SK-N-SH treated with all-trans-retinoic acid at 6 μM for 48 hours (cell line): ENCODE results near the gene OR6K2.

ENCODE experiments used
- CSDC2 ChIP-seq: fragments of 250-450 bp; sonication (Bioruptor Pico); IDR thresholded peaks from 2 replicates; pipeline ENCODE4 v1.5.0; 2020; ENCODE audit warnings: mild to moderate bottlenecking, moderate library complexity
- POU6F1 ChIP-seq: fragments of 250-450 bp; sonication (Bioruptor Pico); IDR thresholded peaks from 2 replicates; pipeline ENCODE4 v1.8.0; 2021; ENCODE audit warnings: low read depth, mild to moderate bottlenecking, moderate library complexity, borderline replicate concordance
- RARB ChIP-seq: fragments of 250-450 bp; sonication (Bioruptor Pico); IDR thresholded peaks from 2 replicates; pipeline ENCODE4 v1.8.0; 2021; ENCODE audit warnings: mild to moderate bottlenecking, moderate library complexity
- TCF4 ChIP-seq: fragments of 250-450 bp; sonication (Bioruptor Pico); IDR thresholded peaks from 2 replicates; pipeline ENCODE4 v1.8.0; 2021; ENCODE audit warnings: mild to moderate bottlenecking, moderate library complexity, borderline replicate concordance
- TSHZ2 ChIP-seq: fragments of 250-450 bp; sonication (Bioruptor Pico); IDR thresholded peaks from 2 replicates; pipeline ENCODE4 v1.5.0; 2020; ENCODE audit warnings: mild to moderate bottlenecking, moderate library complexity
- ZC3H10 ChIP-seq: fragments of 250-450 bp; sonication (Bioruptor Pico); IDR thresholded peaks from 2 replicates; pipeline ENCODE4 v1.5.1; 2021; ENCODE audit warnings: mild to moderate bottlenecking, moderate library complexity
- ZFP3 ChIP-seq: fragments of 250-450 bp; sonication (Bioruptor Pico); IDR thresholded peaks from 2 replicates; pipeline ENCODE4 v1.5.0; 2020; ENCODE audit warnings: mild to moderate bottlenecking, moderate library complexity
- ZNF565 ChIP-seq: fragments of 450-650 bp; formaldehyde crosslinking; conservative IDR thresholded peaks from 2 replicates; pipeline ENCODE4 v1.5.0; 2020; ENCODE audit warnings: low read depth, mild to moderate bottlenecking, moderate library complexity

- TF ChIP-seq TCF4 (CRISPR knock-in tag) (no peak), POU6F1 (CRISPR knock-in tag) (no peak), CSDC2 (CRISPR knock-in tag) (no peak), RARB (CRISPR knock-in tag) (no peak), TSHZ2 (CRISPR knock-in tag) (no peak), ZFP3 (CRISPR knock-in tag) (no peak), ZNF565 (CRISPR knock-in tag) (no peak), ZC3H10 (no peak)
Observed at GRCh38 chr1:158691907-158692306, 8.5 kb downstream of the OR6K2 start.
